NT2/D1 (cell line): ENCODE results near the gene GALNT14.

Experiments
- DNase-seq: peaks from one replicate; pipeline ENCODE4 v3.0.0-alpha.2; 2011; ENCODE audit warnings: low read depth, low spot score
- H3K27me3 ChIP-seq: 2 replicates; pipeline ENCODE4 v1.6.0; 2011; ENCODE audit warnings: mild to moderate bottlenecking; ENCODE audit not compliant: insufficient read length, insufficient read depth
- H3K36me3 ChIP-seq: 2 replicates; pipeline ENCODE4 v1.6.1; 2011; ENCODE audit warnings: mild to moderate bottlenecking, low read length, mixed read lengths; ENCODE audit not compliant: insufficient read depth, insufficient read length
- H3K4me1 ChIP-seq: 2 replicates; pipeline ENCODE4 v1.5.1; 2011; ENCODE audit not compliant: insufficient read depth, insufficient read length
- H3K4me3 ChIP-seq: 2 replicates; pipeline ENCODE4 v1.5.1; 2011; ENCODE audit warnings: low read depth; ENCODE audit not compliant: insufficient read length
- H3K9ac ChIP-seq: 2 replicates; pipeline ENCODE4 v1.6.0; 2011; ENCODE audit warnings: low read depth; ENCODE audit not compliant: insufficient read length
- H3K9me3 ChIP-seq: 2 replicates; pipeline ENCODE4 v1.5.1; 2011; ENCODE audit warnings: mild to moderate bottlenecking, low read length; ENCODE audit not compliant: insufficient read depth
- SUZ12 ChIP-seq: IDR thresholded peaks from 2 replicates; pipeline ENCODE4 v1.6.1; 2011; ENCODE audit not compliant: insufficient read length, insufficient read depth; ENCODE audit errors: extremely low read depth
- YY1 ChIP-seq: IDR thresholded peaks from 2 replicates; pipeline ENCODE4 v1.6.1; 2011; ENCODE audit not compliant: insufficient read length, insufficient read depth
- ZNF274 ChIP-seq: IDR thresholded peaks from 2 replicates; pipeline ENCODE4 v1.6.1; 2011; ENCODE audit warnings: mild to moderate bottlenecking, low read depth, low read length

Gene GALNT14

DNA sequence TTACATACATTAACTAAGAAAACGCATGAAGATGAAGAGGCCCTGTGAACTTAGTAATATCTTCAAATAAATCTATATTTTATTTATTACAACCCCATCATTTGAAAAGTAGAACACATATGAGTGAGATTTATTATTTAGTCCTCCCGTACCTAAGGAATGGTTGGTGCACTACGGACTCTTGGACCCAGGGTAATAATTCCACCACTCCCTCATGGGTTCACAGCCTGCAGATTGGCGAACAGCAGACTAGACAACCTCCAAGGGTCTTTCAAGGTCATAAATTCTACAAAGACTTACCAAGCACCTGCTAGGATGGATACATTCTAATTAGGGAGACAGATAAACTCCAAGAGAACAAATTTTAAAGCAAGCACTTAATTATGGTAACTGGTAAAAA lies 51.6 kb downstream of the GALNT14 start:
- Histone ChIP-seq H3K9ac (no peak overlapping the region), H3K4me1 (no peaks in the 10 kb centered on the region), H3K4me3 (no peak overlapping the region), H3K9me3 (no peaks in the 10 kb centered on the region), H3K27me3 (no peaks in the 10 kb centered on the region), H3K36me3 (peaks cover 2% of the 10 kb centered on the region)
- no peak for TF ChIP-seq SUZ12
- TF ChIP-seq YY1: no peak
- no peak for TF ChIP-seq ZNF274
- no peak for DNase-seq

DNA sequence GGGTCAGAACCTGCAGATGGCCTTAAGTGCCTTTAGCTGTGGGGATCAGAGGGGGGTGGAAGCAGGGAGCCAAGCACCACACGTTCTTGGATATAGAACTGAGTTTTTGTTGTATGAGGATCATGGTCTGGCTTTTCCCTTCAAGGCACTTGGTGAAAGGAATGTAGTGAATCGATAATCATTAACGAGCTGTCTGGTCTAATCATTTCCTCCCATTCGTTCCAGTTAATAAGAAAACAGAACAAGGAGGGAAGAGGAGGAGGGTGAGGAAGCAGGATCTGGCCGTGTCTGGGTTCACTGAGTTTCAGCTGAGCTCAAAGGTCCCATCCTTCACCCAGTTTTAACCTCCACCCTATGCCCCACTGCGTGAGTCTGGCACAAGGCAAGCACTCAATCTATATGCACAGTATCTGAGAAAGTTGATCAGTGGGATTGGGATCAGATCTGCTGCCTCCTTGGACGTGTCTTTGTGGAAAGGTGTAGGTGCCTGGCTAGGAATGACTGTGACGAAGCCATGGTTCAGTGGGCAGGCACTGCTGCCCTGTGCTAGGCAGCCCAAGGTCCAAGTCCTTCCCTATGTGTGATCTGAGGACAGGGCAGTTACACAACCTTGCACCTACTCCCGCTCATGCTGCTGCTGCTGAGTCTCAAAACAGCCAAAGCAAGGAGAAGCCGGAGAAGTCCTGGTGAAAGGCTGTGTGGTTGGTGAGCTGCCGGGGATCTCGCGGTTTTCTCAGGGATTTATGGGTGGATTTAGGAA lies 54.8 kb downstream of the GALNT14 start:
- H3K4me3 ChIP-seq: no peak overlapping the region
- H3K36me3 ChIP-seq: peaks cover 2% of the 10 kb centered on the region
- no peaks in the 10 kb centered on the region for H3K27me3 ChIP-seq
- no peaks in the 10 kb centered on the region for H3K4me1 ChIP-seq
- TF ChIP-seq ZNF274 (no peak), SUZ12 (no peak), YY1 (no peak)
- H3K9me3 ChIP-seq: no peaks in the 10 kb centered on the region
- no peak for DNase-seq
- H3K9ac ChIP-seq: no peak overlapping the region

DNA sequence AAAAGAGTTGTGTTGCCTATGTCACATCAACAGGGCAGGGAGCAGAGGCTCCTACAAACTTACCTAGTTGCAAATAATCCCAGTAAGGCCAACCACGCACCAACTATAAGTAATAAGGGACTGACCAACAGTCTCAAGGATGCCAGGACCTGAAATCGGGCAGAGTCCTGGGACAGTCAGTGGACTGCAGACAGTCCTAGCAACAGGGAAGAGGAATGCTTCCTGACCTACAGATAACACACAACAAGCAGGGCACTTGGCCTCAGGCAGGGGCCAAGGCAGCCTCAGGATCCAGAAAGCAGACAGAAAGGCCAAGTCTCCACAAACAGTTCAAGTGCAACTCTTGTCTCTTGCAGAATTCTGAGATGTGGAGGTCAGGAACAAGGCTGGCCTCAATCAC lies 56.2 kb downstream of the GALNT14 start:
- no peaks in the 10 kb centered on the region for H3K27me3 ChIP-seq
- no peaks in the 10 kb centered on the region for H3K9me3 ChIP-seq
- no peak for DNase-seq
- no peak overlapping the region for H3K4me3 ChIP-seq
- no peak overlapping the region for H3K9ac ChIP-seq
- H3K4me1 ChIP-seq: no peaks in the 10 kb centered on the region
- peaks cover 2% of the 10 kb centered on the region for H3K36me3 ChIP-seq
- TF ChIP-seq YY1: no peak
- no peak for TF ChIP-seq SUZ12
- TF ChIP-seq ZNF274: no peak

DNA sequence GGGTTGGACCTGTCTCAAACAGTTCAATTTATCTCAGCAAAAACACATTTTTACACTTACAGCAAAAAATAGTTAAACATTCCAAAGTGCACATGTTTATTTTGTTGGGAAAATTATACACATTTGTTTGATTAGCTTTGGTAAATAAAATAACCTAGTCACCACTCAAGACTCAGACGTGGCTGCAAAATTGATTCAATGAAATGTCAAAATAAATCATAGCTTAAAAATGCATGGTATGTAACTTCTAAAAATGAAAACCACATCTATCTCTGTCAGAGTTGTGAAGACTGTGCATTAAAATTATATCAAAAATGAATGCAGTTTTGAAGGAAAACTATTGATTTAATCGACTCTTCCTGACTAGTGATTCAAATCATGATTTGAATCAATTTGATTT lies 56.7 kb downstream of the GALNT14 start:
- no peak for TF ChIP-seq YY1
- TF ChIP-seq SUZ12: no peak
- no peak for TF ChIP-seq ZNF274
- peaks cover 2% of the 10 kb centered on the region for H3K36me3 ChIP-seq
- H3K4me3 ChIP-seq: no peak overlapping the region
- no peak overlapping the region for H3K9ac ChIP-seq
- no peak for DNase-seq
- H3K27me3 ChIP-seq: no peaks in the 10 kb centered on the region
- no peaks in the 10 kb centered on the region for H3K9me3 ChIP-seq
- H3K4me1 ChIP-seq: no peaks in the 10 kb centered on the region

DNA sequence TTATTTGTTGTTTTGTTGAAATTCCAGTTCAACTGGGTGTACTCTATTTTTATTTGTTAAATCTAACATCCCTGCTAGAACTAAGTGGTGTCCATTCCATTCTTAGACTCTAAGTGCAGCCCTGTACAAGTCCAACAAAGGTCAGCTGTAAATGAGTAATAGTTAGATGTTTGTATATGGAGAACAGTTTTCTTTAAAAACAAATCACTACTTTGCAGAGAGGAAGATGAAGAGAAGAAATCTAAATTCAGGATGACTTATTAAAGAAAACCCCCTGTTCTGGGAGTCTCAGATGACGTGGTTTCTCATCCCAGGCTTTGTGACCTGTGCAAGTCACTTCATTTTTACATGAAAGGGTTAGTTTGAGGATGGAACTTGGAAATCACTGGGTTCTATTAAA lies 57.9 kb downstream of the GALNT14 start:
- TF ChIP-seq SUZ12 (no peak), YY1 (no peak), ZNF274 (no peak)
- DNase-seq: no peak

DNA sequence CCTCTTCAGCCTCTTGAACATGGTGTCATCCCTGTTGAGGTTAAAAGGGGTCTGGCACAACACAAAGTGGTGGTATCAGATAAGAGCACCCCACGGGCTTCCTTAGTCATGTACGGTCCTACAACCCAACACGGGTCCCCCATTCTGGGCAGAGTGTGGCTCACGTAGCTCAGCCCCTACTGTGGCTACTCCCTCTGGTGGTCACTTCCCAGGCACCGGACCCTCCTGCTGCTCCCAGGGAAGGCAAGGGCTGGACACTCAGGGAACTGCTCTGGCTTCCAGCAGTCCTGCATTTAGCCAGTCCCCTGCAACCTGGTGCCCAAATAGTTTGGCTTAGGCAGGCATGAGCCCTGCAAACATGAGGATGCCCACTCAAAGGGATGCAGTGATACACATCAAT lies 58.6 kb downstream of the GALNT14 start:
- TF ChIP-seq SUZ12 (no peak), YY1 (no peak), ZNF274 (no peak)
- Histone ChIP-seq H3K9me3 (no peaks in the 10 kb centered on the region), H3K4me1 (no peaks in the 10 kb centered on the region), H3K36me3 (peaks cover 2% of the 10 kb centered on the region), H3K4me3 (no peak overlapping the region), H3K9ac (no peak overlapping the region), H3K27me3 (no peaks in the 10 kb centered on the region)
- no peak for DNase-seq

More for the DNA sequence above, 57.9 kb downstream of the GALNT14 start:
- Histone ChIP-seq H3K27me3 (no peaks in the 10 kb centered on the region), H3K9ac (no peak overlapping the region), H3K36me3 (peaks cover 2% of the 10 kb centered on the region), H3K9me3 (no peaks in the 10 kb centered on the region), H3K4me1 (no peaks in the 10 kb centered on the region), H3K4me3 (no peak overlapping the region)

DNA sequence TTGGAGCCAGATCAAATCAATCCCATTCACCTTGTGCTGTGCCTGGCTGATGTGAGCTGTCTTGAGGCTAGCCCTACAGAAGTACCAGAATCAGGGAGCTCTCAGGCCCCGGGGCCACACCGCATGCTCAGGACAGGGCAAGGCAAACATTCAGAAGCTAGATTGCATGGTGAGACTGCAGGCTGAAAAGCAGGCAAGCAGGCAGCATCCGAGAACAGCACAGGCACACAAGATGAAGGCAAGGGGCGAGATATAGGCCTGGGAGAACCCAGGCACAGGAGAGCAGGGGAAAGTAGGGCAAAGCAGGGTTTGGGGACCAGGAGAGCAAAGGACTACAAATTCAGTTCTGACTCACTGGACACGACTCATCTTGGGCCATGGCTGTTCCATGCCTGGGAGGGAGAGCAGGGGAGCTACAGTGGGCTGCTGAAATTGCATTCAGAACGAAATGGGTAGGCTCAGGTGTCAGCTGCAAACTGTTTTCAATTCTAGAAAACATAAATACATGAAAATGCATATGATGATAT lies 59.6 kb downstream of the GALNT14 start:
- Histone ChIP-seq H3K9ac (no peak overlapping the region), H3K36me3 (peaks cover 2% of the 10 kb centered on the region), H3K4me3 (no peak overlapping the region), H3K4me1 (no peaks in the 10 kb centered on the region), H3K27me3 (no peaks in the 10 kb centered on the region), H3K9me3 (no peaks in the 10 kb centered on the region)
- DNase-seq: no peak
- TF ChIP-seq SUZ12: no peak
- TF ChIP-seq YY1: no peak
- no peak for TF ChIP-seq ZNF274
